ENCODE results near the gene ZNRF3.
A peak's percentile ranks its signal among the peaks of the same experiment; 100 is the strongest.

ZNRF3 gene

GRCh38 chr22:28874811-28875320 lies 8.5 kb upstream of the ZNRF3 start:
- no peak for TF ChIP-seq CTCF (IDR thresholded peaks at IDR 0.05; ENCODE audit: low read depth, low read length)
- DNase-seq = no peak
- Histone ChIP-seq H3K4me3 (ENCODE audit: low read depth, low read length) (no peak overlapping the region), H3K9me3 (ENCODE audit: severe bottlenecking) (no peaks in the 10 kb centered on the region), H3K36me3 (no peaks in the 10 kb centered on the region), H3K27me3 (ENCODE audit: insufficient read depth, low read depth, severe bottlenecking) (no peaks in the 10 kb centered on the region), H3K27ac (no peak overlapping the region)

- no peak overlapping the region for H3K4me3 ChIP-seq (ENCODE audit: low read depth, low read length)
- H3K27me3 ChIP-seq (ENCODE audit: insufficient read depth, low read depth, severe bottlenecking) = no peaks in the 10 kb centered on the region
- H3K27ac ChIP-seq = no peak overlapping the region
- TF ChIP-seq CTCF (IDR thresholded peaks at IDR 0.05; ENCODE audit: low read depth, low read length) = no peak
- no peaks in the 10 kb centered on the region for H3K36me3 ChIP-seq
- no peaks in the 10 kb centered on the region for H3K9me3 ChIP-seq (ENCODE audit: severe bottlenecking)
- no peak for DNase-seq
Measured at GRCh38 chr22:28882545-28882877, 861 bp upstream of the ZNRF3 start.

- no peak overlapping the region; the same call in 1 of the 2 replicates for H3K27ac ChIP-seq
- TF ChIP-seq CTCF (IDR thresholded peaks at IDR 0.05; ENCODE audit: low read depth, low read length) = no peak
- DNase-seq = no peak
- H3K9me3 ChIP-seq (ENCODE audit: severe bottlenecking) = no peaks in the 10 kb centered on the region
- H3K36me3 ChIP-seq = no peaks in the 10 kb centered on the region
- no peaks in the 10 kb centered on the region for H3K27me3 ChIP-seq (ENCODE audit: insufficient read depth, low read depth, severe bottlenecking)
- H3K4me3 ChIP-seq (ENCODE audit: low read depth, low read length) = peak overlapping the region; percentile 74
Measured at GRCh38 chr22:28883657-28883916, 215 bp downstream of the ZNRF3 start.

GRCh38 chr22:28883917-28884746 lies 760 bp downstream of the ZNRF3 start:
- no peaks in the 10 kb centered on the region for H3K27me3 ChIP-seq (ENCODE audit: insufficient read depth, low read depth, severe bottlenecking)
- DNase-seq = peak; percentile 28
- no peak for TF ChIP-seq CTCF (IDR thresholded peaks at IDR 0.05; ENCODE audit: low read depth, low read length)
- H3K36me3 ChIP-seq = no peaks in the 10 kb centered on the region
- H3K27ac ChIP-seq = no peak overlapping the region; the same call in 1 of the 2 replicates
- H3K9me3 ChIP-seq (ENCODE audit: severe bottlenecking) = no peaks in the 10 kb centered on the region
- peak overlapping the region; percentile 74 for H3K4me3 ChIP-seq (ENCODE audit: low read depth, low read length)

GRCh38 chr22:28884747-28885350 lies 1.5 kb downstream of the ZNRF3 start:
- H3K4me3 ChIP-seq (ENCODE audit: low read depth, low read length) = peak overlapping the region; percentile 74
- no peak for DNase-seq
- H3K9me3 ChIP-seq (ENCODE audit: severe bottlenecking) = no peaks in the 10 kb centered on the region
- no peaks in the 10 kb centered on the region for H3K27me3 ChIP-seq (ENCODE audit: insufficient read depth, low read depth, severe bottlenecking)
- H3K36me3 ChIP-seq = no peaks in the 10 kb centered on the region
- no peak for TF ChIP-seq CTCF (IDR thresholded peaks at IDR 0.05; ENCODE audit: low read depth, low read length)
- no peak overlapping the region for H3K27ac ChIP-seq
